OCI-LY1 (cell line): ENCODE data around the gene ARF1.

ENCODE experiments used
- CTCF ChIP-seq: fragments of 200-600 bp; sonication (generic), shearing (Covaris generic); IDR thresholded peaks from 2 replicates; pipeline ENCODE4 v1.5.1; 2017; ENCODE audit warnings: mild to moderate bottlenecking, antibody characterized with exemption, low read length, moderate library complexity, mixed read lengths
- EZH2 ChIP-seq: fragments of 200-600 bp; sonication (generic), shearing (Covaris generic); IDR thresholded peaks from 2 replicates; pipeline ENCODE4 v1.8.0; 2017; ENCODE audit warnings: borderline replicate concordance, mixed run types, mild to moderate bottlenecking, antibody characterized with exemption, low read length, moderate library complexity, mixed read lengths

GRCh38 chr1:228120351-228120750, 37.8 kb downstream of the ARF1 start:
- TF ChIP-seq CTCF: no peak
- TF ChIP-seq EZH2: no peak
